ENCODE measurements around the gene RIMS4.

Gene RIMS4

GRCh38 chr20:44758247-44759101 is 51.9 kb downstream of the RIMS4 start:
- no peak for DNase-seq

DNA sequence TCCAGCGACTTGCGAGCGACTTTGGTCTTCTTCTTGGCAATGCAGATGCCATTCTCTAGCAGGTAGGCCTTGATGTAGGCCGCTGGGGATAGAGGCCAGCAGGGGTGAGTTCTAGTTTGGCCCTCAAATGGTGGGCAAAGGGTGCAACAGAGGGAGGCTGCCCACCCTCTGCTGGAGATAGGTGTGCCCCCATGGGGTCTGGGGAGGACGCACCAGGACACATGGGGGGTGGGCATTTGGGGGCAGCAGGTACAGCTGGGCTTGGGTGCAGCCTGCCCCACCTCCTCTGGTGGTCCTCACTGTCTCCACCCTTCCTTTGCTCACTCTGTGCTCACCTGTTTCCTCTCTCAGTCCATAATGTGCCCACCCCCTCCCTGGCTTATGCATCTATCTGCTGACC is 53.4 kb downstream of the RIMS4 start:
- no peak for DNase-seq

- DNase-seq: no peak
Observed at GRCh38 chr20:44756011-44756688, 54.2 kb downstream of the RIMS4 start.

- DNase-seq: no peak
Observed at GRCh38 chr20:44754554-44754953, 55.8 kb downstream of the RIMS4 start.

DNA sequence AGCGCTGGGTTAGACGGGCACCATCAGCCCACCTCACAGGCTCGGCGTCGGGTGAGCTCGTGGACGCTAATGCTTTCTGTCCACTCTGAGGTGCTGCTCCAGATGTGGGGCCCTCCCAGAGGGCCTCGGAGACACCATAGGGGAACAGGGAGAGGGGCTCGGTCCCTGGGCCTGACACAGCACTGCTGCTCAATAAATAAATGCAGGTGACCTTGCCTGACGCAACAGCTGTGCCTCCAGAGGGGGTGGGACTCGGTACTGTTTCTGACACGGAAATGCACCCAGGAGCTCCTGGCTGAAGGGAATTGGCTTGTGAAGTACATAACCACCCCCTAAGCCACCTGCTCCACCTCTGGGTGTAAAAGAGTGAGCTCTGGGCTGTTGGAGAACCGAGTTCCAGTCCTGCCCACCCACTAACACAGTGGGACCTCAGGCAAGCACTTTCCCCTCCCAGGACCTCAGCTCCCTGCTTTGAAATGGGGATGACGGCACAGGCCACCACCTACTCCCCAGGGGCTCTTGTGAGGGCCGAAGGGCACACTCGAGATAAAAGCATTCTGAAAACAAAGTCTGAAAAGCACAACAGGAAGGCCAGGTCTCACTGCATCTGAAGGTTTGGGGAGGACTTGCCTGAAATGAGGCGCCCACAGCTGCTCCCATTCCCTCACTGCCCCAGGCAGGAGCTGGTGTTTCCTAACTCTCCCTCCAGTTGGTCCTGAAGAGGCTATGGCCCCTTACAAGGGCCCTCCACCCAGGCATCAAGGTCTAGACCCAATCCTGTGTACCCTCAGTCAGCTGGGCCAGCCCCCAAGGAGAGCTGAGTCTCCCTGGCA is 58.0 kb downstream of the RIMS4 start:
- DNase-seq: no peak

- DNase-seq: no peak
Observed at GRCh38 chr20:44750081-44750805, 60.1 kb downstream of the RIMS4 start.

DNA sequence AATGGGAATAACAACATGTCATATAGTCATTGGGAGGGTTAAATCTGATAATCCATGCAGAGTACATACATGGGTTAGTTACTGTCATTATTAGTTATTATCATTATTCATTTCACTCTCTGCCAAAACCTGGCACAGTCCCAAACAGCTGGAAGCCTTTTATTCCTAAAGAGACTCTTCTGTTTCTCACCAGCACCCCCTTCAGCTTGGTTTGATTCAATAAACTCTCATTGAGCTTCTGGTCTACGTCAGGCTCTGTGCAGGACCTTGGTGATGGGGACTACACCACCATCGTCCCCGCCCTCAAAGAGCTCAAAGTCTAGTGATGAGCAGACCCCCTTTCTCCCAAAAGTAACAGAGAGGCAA is 62.4 kb downstream of the RIMS4 start:
- DNase-seq: no peak

DNA sequence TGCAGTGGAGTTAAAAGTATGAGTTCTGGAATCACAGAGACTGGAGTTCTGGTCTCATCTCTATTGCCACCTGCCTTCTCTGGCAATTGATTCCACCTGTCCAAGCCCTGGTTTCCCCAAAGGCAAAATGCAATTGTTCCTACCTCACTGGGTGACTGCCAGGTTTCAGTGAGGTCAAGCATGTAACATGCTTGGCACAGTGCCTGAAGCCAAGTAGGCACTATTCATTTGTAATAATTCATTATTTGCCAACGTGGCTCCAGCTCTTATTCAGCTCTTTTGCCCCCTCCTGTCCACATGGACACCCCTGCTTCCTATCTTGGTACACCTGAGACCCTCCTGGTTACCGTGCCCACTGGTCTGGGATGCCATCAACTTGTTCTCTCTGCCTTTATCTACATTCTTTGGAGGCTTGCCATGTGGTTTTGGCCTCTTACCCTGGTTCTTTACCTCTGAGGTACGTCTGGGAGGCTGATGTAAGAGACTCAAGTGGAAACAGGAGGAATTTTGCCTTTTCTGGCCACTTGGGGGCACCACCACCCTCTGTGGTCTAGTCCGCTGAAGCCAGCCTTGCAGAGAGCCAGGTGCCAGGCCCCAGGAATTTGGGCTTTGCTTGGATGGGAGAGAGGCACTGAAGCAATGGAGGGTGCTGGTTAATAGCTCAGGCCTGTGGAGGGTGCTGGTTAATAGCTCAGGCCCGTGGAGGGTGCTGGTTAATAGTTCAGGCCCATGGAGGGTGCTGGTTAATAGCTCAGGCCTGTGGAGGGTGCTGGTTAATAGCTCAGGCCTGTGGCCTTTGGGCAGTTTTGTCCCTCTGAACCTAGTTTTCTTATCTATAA is 63.0 kb downstream of the RIMS4 start:
- DNase-seq: peak in 1 of 2 experiments; percentile 61

DNA sequence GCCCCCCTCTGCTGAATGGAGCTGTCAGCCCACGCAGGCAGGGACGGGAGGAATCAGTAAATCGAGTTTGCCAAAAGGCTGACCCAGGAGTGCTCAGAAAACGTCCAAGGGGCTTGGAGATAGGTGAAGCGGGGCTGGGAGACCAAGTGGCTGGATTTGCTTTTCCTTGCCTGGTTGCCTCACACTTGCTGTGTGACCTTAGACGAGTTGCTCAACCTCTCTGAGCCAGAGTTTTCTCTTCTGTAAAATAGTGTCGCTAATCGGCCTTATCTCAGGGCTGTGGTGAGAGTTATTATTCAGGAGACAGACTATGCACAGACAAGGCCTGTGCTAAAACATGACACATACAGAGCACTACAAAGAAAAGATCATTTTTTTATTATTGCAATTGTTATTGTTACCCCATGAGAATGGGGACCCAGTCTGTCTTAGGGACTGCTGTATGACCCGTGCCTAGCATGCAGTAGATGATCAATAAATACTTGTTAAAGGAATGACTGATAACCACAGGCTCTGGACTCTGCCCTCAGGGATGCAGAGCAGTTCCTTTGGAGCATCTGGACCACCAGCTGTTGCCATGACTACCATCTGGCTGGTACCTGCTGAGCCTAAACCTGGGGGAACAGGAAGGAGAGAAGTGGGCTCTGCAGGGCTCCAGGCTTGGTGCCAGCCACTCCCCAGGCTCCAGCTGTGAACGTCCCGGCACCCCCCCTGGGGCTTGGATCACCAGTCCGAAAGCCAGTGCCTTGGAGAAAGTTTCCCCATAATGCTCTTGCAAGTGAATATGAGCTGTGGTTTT is 63.8 kb downstream of the RIMS4 start:
- no peak for DNase-seq

DNA sequence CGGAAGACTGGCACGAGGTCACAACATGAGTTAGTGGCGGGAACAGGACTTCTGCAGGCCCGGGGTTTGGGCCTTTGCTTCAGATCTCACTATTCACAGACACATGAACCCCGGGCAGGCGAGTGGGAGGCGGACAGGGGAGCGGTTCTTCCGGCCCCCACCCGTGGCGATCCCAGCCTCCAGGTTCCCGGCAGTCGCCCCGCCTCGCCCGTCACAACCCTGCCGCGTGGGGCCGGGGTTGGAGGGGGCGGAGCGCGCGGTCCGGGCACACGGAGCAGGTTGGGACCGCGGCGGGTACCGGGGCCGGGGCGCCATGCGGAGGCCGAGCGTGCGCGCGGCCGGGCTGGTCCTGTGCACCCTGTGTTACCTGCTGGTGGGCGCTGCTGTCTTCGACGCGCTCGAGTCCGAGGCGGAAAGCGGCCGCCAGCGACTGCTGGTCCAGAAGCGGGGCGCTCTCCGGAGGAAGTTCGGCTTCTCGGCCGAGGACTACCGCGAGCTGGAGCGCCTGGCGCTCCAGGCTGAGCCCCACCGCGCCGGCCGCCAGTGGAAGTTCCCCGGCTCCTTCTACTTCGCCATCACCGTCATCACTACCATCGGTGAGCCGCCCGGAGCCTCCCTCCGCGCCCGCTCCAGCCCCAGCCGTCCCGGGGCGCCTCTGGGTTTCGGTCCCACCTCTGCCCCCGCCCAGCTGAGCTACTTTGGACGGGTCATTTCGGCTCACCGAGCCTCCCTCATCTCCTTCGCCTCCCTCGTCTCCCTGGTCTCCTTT is 64.6 kb downstream of the RIMS4 start, which contains the start of gene KCNK15:
TSS of gene KCNK15 (plus strand) at position 268 of the 769 bp plus-strand sequence. CDS start at position 314, 46 bp downstream.
- no peak for DNase-seq

GRCh38 chr20:44745122-44745597 is 65.2 kb downstream of the RIMS4 start:
- no peak for DNase-seq

GRCh38 chr20:44743916-44744655 is 66.3 kb downstream of the RIMS4 start:
- DNase-seq: no peak

DNA sequence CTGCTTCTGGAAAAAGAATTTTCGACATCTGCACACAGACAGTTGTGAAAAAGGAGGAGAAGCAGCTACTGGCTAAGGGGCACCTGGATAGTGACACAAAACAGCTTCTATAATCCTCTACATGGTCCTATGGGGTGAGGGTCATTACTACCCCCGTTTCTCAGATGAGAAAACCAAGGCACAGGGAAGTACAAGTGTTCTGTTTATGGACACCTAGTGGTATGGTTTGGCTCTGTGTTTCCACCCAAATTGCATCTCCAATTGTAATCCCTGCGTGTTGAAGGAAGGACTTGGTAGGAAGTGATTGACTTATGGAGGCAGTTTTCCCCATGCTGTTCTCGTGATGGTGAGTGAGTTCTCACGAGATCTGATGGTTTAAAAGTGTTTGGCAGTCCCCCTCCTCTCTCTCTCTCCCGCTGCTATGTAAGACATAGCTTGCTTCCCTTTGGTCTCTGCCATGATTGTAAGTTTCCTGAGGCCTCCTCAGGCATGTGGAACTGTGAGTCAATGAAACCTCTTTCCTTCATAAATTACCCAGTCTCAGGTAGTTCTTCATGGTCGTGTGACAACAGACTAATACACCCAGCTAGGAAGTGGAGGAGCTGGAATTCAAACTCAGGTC is 67.2 kb downstream of the RIMS4 start:
- no peak for DNase-seq

DNA sequence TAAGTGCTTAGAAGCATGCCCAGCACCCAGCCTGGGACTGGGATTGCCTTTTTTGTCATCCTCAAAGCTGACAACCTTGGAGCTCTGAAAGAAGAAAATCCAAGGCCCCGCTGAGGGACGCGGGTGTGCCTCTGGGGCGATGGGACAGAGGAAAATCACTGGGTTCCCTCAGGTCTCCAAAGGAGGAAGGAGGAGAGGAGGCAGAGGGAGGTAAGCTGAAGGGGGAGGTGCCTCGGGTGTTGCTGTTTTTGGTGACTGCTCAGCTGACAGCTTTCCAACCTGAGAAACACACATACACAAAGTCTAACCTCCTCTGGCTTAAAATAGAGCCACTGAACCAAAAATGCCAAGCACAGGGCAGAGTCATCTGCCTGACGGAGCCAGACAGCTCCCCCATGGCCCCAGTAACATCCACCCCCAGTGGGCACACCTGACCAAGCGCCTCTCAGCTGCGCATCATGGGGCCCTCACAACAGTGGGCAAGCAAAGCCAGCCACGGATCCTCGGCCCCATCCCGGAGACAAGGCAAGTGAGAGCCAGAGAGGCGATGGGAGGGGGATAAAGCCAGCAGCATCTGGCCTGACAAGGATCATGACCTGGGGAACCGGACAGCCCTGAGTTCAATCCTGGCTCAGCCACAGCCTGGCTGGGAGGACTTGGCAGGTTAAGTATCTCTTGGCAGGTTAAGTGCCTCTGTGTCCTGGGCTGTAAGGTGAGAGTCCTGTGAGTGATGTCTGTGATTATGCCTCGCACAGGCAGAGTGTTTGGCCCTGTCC is 67.9 kb downstream of the RIMS4 start:
- DNase-seq: no peak

DNA sequence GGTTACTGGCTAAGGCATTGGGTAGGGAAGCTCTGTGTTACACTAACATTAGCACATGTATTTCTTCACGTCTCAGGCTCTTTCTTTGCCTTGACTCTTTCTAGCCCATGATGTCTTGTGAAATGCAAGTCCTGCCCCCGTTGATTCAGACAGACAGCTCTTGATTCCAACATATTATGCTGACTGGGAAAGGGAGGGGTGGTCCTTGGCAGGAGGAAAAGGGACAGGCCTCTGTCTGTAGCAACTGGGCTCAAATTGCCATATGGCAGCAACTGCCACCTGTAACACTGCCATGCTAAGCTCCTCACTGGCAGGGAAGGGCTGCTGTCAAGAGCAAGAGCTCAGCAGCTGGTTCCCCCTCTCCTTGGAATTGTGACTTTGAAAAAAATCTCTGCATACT is 70.4 kb downstream of the RIMS4 start:
- DNase-seq: no peak

DNA sequence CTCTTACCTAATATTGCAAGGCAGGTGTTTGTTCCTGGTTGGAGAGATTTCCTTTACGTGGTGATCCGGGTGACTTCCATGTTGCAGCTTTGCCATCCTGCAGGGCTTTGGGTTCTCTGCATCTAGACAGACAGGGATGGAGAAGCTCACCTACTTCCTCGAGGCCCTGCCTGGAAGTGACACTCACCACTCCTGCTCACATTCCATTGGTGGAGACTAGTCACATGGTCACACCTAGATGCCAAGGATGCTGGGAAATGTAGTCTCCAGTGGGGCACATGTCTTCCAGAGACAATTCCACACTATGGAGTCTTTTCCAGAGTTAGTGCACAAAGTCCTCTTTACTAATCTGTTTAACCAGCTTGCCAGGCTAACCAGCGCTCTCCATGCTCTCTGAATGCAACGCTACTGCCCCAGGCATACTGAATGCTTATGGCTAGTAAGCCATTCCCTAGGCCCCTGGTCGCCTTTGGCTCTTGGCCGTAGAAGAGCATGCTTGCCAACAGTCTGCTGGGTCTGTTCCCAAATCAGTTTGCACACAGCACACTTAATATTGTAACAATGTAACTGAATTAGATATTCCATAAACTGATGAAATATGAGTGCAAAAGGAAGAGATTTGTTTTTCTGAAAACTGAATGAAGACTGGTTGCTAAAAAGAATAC is 71.4 kb downstream of the RIMS4 start:
- DNase-seq: peak in 1 of 2 experiments; percentile 84

DNA sequence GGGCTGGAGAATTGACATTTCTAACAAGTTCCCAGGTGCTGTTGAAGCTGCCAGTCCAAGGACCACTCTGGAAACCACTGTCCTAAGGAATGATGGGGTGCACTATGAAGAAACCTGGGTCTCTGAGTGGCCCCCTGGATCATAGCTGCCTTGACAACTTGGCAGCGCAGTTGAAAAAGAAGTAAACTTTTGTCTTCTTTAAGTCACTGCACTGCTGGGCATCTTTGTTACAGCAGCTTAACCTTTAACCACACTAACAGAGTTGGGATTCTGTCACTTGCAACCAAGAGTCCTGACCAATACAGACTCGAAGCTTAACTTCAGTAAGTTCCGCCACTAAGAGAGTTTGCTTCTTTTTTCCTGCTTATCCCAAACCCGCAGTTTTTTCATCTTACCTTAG is 73.2 kb downstream of the RIMS4 start:
- no peak for DNase-seq
